H1 (cell line): ENCODE results near the gene SYTL2. TPM values are rescaled to one million over a fixed set of nuclear protein-coding genes. Genes with fewer than 3 reads are reported as not detected.
A peak's percentile ranks its signal among the peaks of the same experiment; 100 is the strongest.

Experiments
- CTCF ChIA-PET: fragments of 300-600 bp; sonication (Branson Sonifier 250); formaldehyde crosslinking; loops from one replicate; lab custom pipeline; 2021; ENCODE audit not compliant: partially characterized antibody; lab: Charles Lee
- POLR2A ChIA-PET: fragments of 300-600 bp; sonication (Branson Sonifier 250); formaldehyde crosslinking; loops from one replicate; lab custom pipeline; 2021; ENCODE audit warnings: inconsistent platforms; ENCODE audit not compliant: partially characterized antibody; lab: Charles Lee
- DNase-seq, 2 experiments: peaks; one replicate each; pipeline versions ENCODE4 v3.0.0 to v3.0.0-alpha.2; 2010 to 2022; ENCODE audit warnings: low spot score in 2 of 2, low read depth in 1 of 2, mixed read lengths in 1 of 2
- FAIRE-seq: peaks from 2 replicates; lab custom pipeline; 2011; peaks lifted over from hg19 to GRCh38; lab: Jason Lieb, UNC
- H2AFZ ChIP-seq: 2 replicates; pipeline ENCODE4 v1.8.1; 2012; ENCODE audit warnings: low read length, inconsistent platforms
- H2AK5ac ChIP-seq: 2 replicates; pipeline ENCODE4 v1.6.1; 2013; ENCODE audit warnings: low read depth, low read length
- H2BK120ac ChIP-seq: replicated peaks from 2 replicates; pipeline ENCODE3; 2013; ENCODE audit warnings: low read depth, low read length, inconsistent platforms
- H2BK12ac ChIP-seq: 2 replicates; pipeline ENCODE4 v1.6.1; 2013; ENCODE audit warnings: low read depth, low read length
- H2BK15ac ChIP-seq: 2 replicates; pipeline ENCODE4 v1.6.1; 2013; ENCODE audit warnings: low read length
- H2BK20ac ChIP-seq: 2 replicates; pipeline ENCODE4 v1.6.1; 2013; ENCODE audit warnings: low read length
- H2BK5ac ChIP-seq: 2 replicates; pipeline ENCODE4 v1.6.1; 2013; ENCODE audit warnings: low read depth, low read length
- H3K14ac ChIP-seq: 2 replicates; pipeline ENCODE4 v1.6.1; 2013; ENCODE audit warnings: inconsistent platforms; ENCODE audit not compliant: insufficient read length
- H3K18ac ChIP-seq: 2 replicates; pipeline ENCODE4 v1.6.1; 2013; ENCODE audit warnings: low read length; ENCODE audit errors: extremely low read depth
- H3K23ac ChIP-seq: 2 replicates; pipeline ENCODE4 v1.6.1; 2013; ENCODE audit warnings: inconsistent platforms; ENCODE audit not compliant: insufficient read length
- H3K23me2 ChIP-seq: 2 replicates; pipeline ENCODE4 v1.6.1; 2013; ENCODE audit warnings: low read depth, low read length
- H3K27ac ChIP-seq: 2 replicates; pipeline ENCODE4 v1.6.1; 2011; ENCODE audit warnings: low read depth, low read length, inconsistent platforms
- H3K27me3 ChIP-seq, 4 experiments: replicated peaks in 1 of 4; 1 replicate in 1 of 4; 2 replicates in 3 of 4; pipeline versions ENCODE4 v1.6.1 to v1.8.1; 2011 to 2013; ENCODE audit warnings: low read length in 3 of 4, mild to moderate bottlenecking in 3 of 4, inconsistent platforms in 2 of 4, mixed read lengths in 2 of 4, moderate library complexity in 1 of 4; ENCODE audit not compliant: control insufficient read depth in 3 of 4, insufficient read depth in 3 of 4; ENCODE audit errors: extremely low read depth in 1 of 4
- H3K36me3 ChIP-seq, 4 experiments: 2 replicates each; pipeline versions ENCODE4 v1.6.1 to v1.8.1; 2011 to 2013; ENCODE audit warnings: mild to moderate bottlenecking in 4 of 4, low read length in 3 of 4, moderate library complexity in 2 of 4, control low read depth in 1 of 4, inconsistent platforms in 1 of 4; ENCODE audit not compliant: insufficient read depth in 4 of 4, control insufficient read depth in 2 of 4
- H3K4ac ChIP-seq: replicated peaks from 2 replicates; pipeline ENCODE3; 2013; ENCODE audit warnings: low read length, low read depth, mixed read lengths, inconsistent platforms; ENCODE audit not compliant: insufficient read length
- H3K4me1 ChIP-seq, 4 experiments: replicated peaks in 1 of 4; 1 replicate in 1 of 4; 2 replicates in 3 of 4; pipeline versions ENCODE4 v1.6.1 to v1.8.1; 2011 to 2013; ENCODE audit warnings: low read length in 3 of 4, inconsistent platforms in 2 of 4, mixed read lengths in 1 of 4; ENCODE audit not compliant: insufficient read depth in 4 of 4, control insufficient read depth in 3 of 4
- H3K4me2 ChIP-seq, 2 experiments: 2 replicates each; pipeline versions ENCODE4 v1.6.1 to v1.8.1; 2011 to 2013; ENCODE audit warnings: low read depth in 2 of 2, low read length in 2 of 2, control low read depth in 1 of 2, inconsistent platforms in 1 of 2, mild to moderate bottlenecking in 1 of 2; ENCODE audit not compliant: insufficient read depth in 1 of 2
- H3K4me3 ChIP-seq, 4 experiments: fragments of 200-600, 300-600 bp in 1 of 4; sonication (generic), shearing (Covaris generic), sonication (Bioruptor Twin) in 1 of 4; 2 replicates each; pipeline versions ENCODE4 v1.5.1 to v1.8.1; 2011 to 2016; ENCODE audit warnings: low read length in 4 of 4, low read depth in 3 of 4, control low read depth in 2 of 4, inconsistent platforms in 2 of 4, mild to moderate bottlenecking in 2 of 4, mixed read lengths in 1 of 4, moderate library complexity in 1 of 4; ENCODE audit not compliant: insufficient read depth in 2 of 4; ENCODE audit errors: extremely low read depth in 1 of 4
- H3K56ac ChIP-seq: replicated peaks from 2 replicates; pipeline ENCODE3; 2013; ENCODE audit warnings: low read depth, mild to moderate bottlenecking, mixed read lengths, low read length, inconsistent platforms; ENCODE audit not compliant: insufficient read length
- H3K79me1 ChIP-seq: 2 replicates; pipeline ENCODE4 v1.6.1; 2013; ENCODE audit warnings: low read depth, low read length, control low read depth
- H3K79me2 ChIP-seq, 2 experiments: 2 replicates each; pipeline versions ENCODE4 v1.6.1 to v1.8.1; 2012 to 2013; ENCODE audit warnings: low read length in 2 of 2, mild to moderate bottlenecking in 2 of 2, inconsistent platforms in 1 of 2; ENCODE audit not compliant: insufficient read depth in 2 of 2, control insufficient read depth in 1 of 2
- H3K9ac ChIP-seq, 4 experiments: replicated peaks in 1 of 4; 1 replicate in 1 of 4; 2 replicates in 3 of 4; pipeline versions ENCODE4 v1.6.1 to v1.8.1; 2011 to 2013; ENCODE audit warnings: low read depth in 3 of 4, low read length in 3 of 4, control low read depth in 2 of 4, mild to moderate bottlenecking in 2 of 4, moderate library complexity in 2 of 4, inconsistent platforms in 1 of 4; ENCODE audit errors: extremely low read depth in 1 of 4
- H3K9me3 ChIP-seq, 2 experiments: 2 replicates each; pipeline versions ENCODE4 v1.6.1 to v1.8.1; 2012 to 2013; ENCODE audit warnings: mild to moderate bottlenecking in 2 of 2, moderate library complexity in 2 of 2, control low read depth in 1 of 2, inconsistent platforms in 1 of 2, low read depth in 1 of 2, low read length in 1 of 2, mixed read lengths in 1 of 2; ENCODE audit not compliant: insufficient read depth in 2 of 2
- H4K20me1 ChIP-seq, 2 experiments: replicated peaks in 1 of 2; 2 replicates each; pipeline versions ENCODE3 to v1.8.1; 2011 to 2013; ENCODE audit warnings: inconsistent platforms in 2 of 2, low read length in 2 of 2, mild to moderate bottlenecking in 1 of 2; ENCODE audit not compliant: insufficient read depth in 2 of 2, control insufficient read depth in 1 of 2
- H4K5ac ChIP-seq: 2 replicates; pipeline ENCODE4 v1.6.1; 2013; ENCODE audit warnings: low read length, low read depth, mixed read lengths, inconsistent platforms; ENCODE audit not compliant: insufficient read length
- H4K8ac ChIP-seq: 2 replicates; pipeline ENCODE4 v1.8.0; 2013; ENCODE audit warnings: mild to moderate bottlenecking, moderate library complexity, low read length, inconsistent platforms; ENCODE audit not compliant: insufficient read depth; ENCODE audit errors: extremely low read depth
- H4K91ac ChIP-seq: replicated peaks from 2 replicates; pipeline ENCODE3; 2013; ENCODE audit warnings: low read length, mixed read lengths, inconsistent platforms; ENCODE audit not compliant: insufficient read length
- ASH2L ChIP-seq: fragments of 200-600, 300-600 bp; sonication (generic); IDR thresholded peaks from one replicate; pipeline ENCODE4 v1.7.1; 2017; ENCODE audit warnings: low read length
- CBX5 ChIP-seq: fragments of 300-800, 300-1000 bp; sonication (generic); IDR thresholded peaks from 2 replicates; pipeline ENCODE4 v1.7.1; 2016; ENCODE audit warnings: antibody characterized with exemption, low read length, low read depth
- CEBPB ChIP-seq: IDR thresholded peaks from 2 replicates; pipeline ENCODE4 v1.6.1; 2012; ENCODE audit warnings: low read depth, low read length
- GABPA ChIP-seq: IDR thresholded peaks from 2 replicates; pipeline ENCODE4 v1.6.1; 2011; ENCODE audit warnings: mild to moderate bottlenecking, low read length, moderate library complexity, borderline replicate concordance; ENCODE audit not compliant: insufficient read depth
- POU5F1 ChIP-seq: IDR thresholded peaks from 2 replicates; pipeline ENCODE4 v1.6.1; 2011; ENCODE audit warnings: low read depth, mild to moderate bottlenecking, low read length, moderate library complexity
- RBBP5 ChIP-seq: IDR thresholded peaks from 2 replicates; pipeline ENCODE4 v1.7.1; 2012; ENCODE audit warnings: low read depth, mild to moderate bottlenecking, inconsistent platforms, low read length, moderate library complexity, borderline replicate concordance
- TBP ChIP-seq: IDR thresholded peaks from 2 replicates; pipeline ENCODE4 v1.6.1; 2011; ENCODE audit warnings: low read depth, low read length, improper control_type of control experiment
- WGBS, 2 experiments: shearing (Covaris generic) in 1 of 2; methylation state at CpG; one replicate each; pipeline versions ENCODE4 v1.1.6 to v1.1.7; 2013 to 2015; ENCODE audit warnings: low lambda C conversion rate in 2 of 2, mixed read lengths in 2 of 2, inconsistent platforms in 1 of 2, low coverage in 1 of 2, missing lambda C conversion rate in 1 of 2; ENCODE audit not compliant: insufficient replicate concordance in 2 of 2, insufficient coverage in 1 of 2, insufficient read length in 1 of 2; ENCODE audit errors: extremely low coverage in 1 of 2, missing lambda C conversion rate in 1 of 2; 5-methylcytosine and 5-hydroxymethylcytosine counted together
- polyA plus RNA-seq, 7 experiments: library from polyadenylated mRNA; depleted of rRNA in 3 of 7; stranded (reverse) in 5 of 7; unstranded in 2 of 7; fragments of >200 nt in 5 of 7; fragments of 200-250 nt in 2 of 7; gene quantifications; 1 replicate in 5 of 7; 2 replicates in 1 of 7; 4 replicates in 1 of 7; pipeline versions ENCODE4 v1.2.1 to v1.2.3, GENCODE V29; 2011 to 2013; ENCODE audit warnings: missing spikeins in 2 of 7, mixed read lengths in 2 of 7
- total RNA-seq: library from RNA; stranded (reverse); fragmentation: NEBNext Ultra II Directional; extraction: Animal tissue kit (Norgen Biotek cat#: 25700); gene quantifications from 2 replicates; pipeline ENCODE4 v1.2.1, GENCODE V29; 2021
- TF ChIP-seq, protein P1 (sequence below): IDR thresholded peaks from 2 replicates; pipeline ENCODE4 v1.6.1; 2012; ENCODE audit warnings: low read length, inconsistent platforms

The SYTL2 gene
- total and polyA plus RNA-seq, 2 of the 8 experiments (the other 6 are each of a cell fraction or from before 2014, with no cell fraction given) = 1.3 to 9.1 TPM

DNA sequence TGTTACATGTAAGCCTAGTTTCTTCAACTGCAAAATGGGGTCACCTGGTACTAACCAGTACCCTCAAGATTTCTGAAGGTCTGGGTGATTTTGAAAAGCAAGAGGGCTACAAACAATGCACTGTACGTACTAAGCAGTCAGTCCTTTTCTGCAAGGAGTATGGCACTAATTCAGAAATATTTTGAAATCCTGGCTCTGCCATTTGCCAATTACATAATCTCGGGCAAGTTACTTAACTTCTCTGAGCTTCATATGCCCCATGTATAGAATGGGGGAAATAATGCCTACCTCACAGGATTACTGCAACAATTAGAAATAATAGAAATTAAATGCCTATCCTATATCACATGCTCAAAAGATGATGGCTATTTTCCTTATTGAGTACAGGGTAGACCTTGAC lies 64.3 kb downstream of the SYTL2 start:
- peaks cover 4 to 13% (median 8%) of the 10 kb centered on the region in 4 experiments; a peak in 6 of 7 replicates for H3K4me1 ChIP-seq
- no peaks in the 10 kb centered on the region for H3K79me1 ChIP-seq
- H2AK5ac ChIP-seq = no peak overlapping the region
- H4K5ac ChIP-seq = no peak overlapping the region
- no peak overlapping the region for H3K14ac ChIP-seq
- H2BK20ac ChIP-seq = no peak overlapping the region
- H2BK120ac ChIP-seq = no peak overlapping the region
- H4K8ac ChIP-seq = no peak overlapping the region
- H2BK15ac ChIP-seq = no peak overlapping the region
- no peaks in the 10 kb centered on the region for H3K23me2 ChIP-seq
- DNase-seq (no peak), FAIRE-seq (no peak)
- no peak overlapping the region for H3K56ac ChIP-seq
- H2AFZ ChIP-seq = no peak overlapping the region
- H3K27ac ChIP-seq = no peak overlapping the region
- H4K20me1 ChIP-seq = no peaks in the 10 kb centered on the region
- H3K4ac ChIP-seq = no peak overlapping the region
- CTCF ChIA-PET = interaction anchor here (0.6 kb wide), 1 partner anchor 613 kb away, joined by 3 read pairs; no protein-coding TSS in a partner anchor
- no peak overlapping the region for H3K18ac ChIP-seq
- H3K27me3 ChIP-seq = no peaks in the 10 kb centered on the region
- no peak overlapping the region for H4K91ac ChIP-seq
- H3K36me3 ChIP-seq = no peaks in the 10 kb centered on the region
- no peak for TF ChIP-seq CBX5
- no peak for TF ChIP-seq GABPA
- TF ChIP-seq POU5F1 = no peak
- TF ChIP-seq, protein P1, sequence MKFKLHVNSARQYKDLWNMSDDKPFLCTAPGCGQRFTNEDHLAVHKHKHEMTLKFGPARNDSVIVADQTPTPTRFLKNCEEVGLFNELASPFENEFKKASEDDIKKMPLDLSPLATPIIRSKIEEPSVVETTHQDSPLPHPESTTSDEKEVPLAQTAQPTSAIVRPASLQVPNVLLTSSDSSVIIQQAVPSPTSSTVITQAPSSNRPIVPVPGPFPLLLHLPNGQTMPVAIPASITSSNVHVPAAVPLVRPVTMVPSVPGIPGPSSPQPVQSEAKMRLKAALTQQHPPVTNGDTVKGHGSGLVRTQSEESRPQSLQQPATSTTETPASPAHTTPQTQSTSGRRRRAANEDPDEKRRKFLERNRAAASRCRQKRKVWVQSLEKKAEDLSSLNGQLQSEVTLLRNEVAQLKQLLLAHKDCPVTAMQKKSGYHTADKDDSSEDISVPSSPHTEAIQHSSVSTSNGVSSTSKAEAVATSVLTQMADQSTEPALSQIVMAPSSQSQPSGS = no peak
- no peak for TF ChIP-seq ASH2L
- TF ChIP-seq CEBPB = no peak
- no peak for TF ChIP-seq RBBP5
- no peak for TF ChIP-seq TBP
- POLR2A ChIA-PET = no interaction called here
- H3K4me2 ChIP-seq = no peak overlapping the region
- no peaks in the 10 kb centered on the region for H3K9me3 ChIP-seq
- no peak overlapping the region for H2BK12ac ChIP-seq
- no peak overlapping the region for H3K23ac ChIP-seq
- H3K9ac ChIP-seq = peak overlapping the region in 1 of 4 experiments; percentile 1; a peak in 1 of 7 replicates
- H2BK5ac ChIP-seq = no peak overlapping the region
- 95% methylated on average over 2 of the region's 2 CpGs; no CpG with 5 or more reads in 1 of the 2 experiments for WGBS, 2 experiments
- no peaks in the 10 kb centered on the region for H3K79me2 ChIP-seq
- no peak overlapping the region for H3K4me3 ChIP-seq
